Mucosa of gallbladder (tissue), 1 donor: ENCODE results near the gene CDK8. TPM values are rescaled to one million over a fixed set of nuclear protein-coding genes. Genes with fewer than 3 reads are reported as not detected.

ENCODE experiments used
- DNase-seq: peaks from one replicate; pipeline ENCODE4 v3.0.0-alpha.2; 2020; ENCODE audit warnings: low spot score
- total RNA-seq: library from RNA; stranded (reverse); gene quantifications from one replicate; pipeline ENCODE4 v1.2.1, GENCODE V29; 2021
- donor health status: DM: no; HTN: no; CAD: no.

CDK8 gene
- total RNA-seq, 1 donor from 2014 or later: 19.9 TPM

DNA sequence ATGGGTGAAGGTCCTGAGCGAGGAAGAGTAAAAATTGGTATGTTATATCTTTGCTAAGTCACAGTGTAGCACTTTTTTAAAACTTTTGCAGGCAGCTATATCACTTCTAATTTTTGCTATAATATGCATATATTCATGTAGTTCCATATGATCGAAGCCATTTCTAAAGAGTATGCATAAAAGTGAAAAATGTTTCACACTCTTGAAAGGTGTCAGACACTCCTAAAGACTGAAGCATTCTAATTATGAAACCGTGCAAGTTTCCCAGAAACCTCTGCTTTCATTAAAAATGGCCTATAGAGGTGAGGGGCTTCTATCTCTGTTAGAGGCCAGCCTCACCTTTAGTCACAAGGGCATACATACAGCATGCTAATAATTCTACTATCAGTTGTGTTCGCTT is 128.9 kb downstream of the CDK8 start:
- no peak for DNase-seq

DNA sequence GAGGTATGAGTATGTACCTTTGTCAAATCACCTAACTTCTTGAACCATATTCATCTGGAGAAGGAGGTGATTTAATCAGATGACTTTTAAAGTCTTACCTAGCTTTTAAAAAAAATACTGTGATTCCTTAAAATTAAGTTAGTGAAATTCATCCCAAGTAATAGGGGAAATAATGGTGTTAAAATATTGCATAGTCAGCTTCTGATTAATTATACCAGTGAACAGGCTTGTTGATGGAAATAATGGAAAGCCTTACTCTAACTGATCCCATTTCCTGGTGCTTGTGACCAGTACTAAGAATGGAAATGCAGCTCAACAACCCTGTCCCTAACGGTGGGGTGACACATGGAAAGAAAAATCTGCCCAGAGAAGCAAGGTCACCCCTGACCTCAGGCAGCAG is 130.7 kb downstream of the CDK8 start:
- DNase-seq: no peak

DNA sequence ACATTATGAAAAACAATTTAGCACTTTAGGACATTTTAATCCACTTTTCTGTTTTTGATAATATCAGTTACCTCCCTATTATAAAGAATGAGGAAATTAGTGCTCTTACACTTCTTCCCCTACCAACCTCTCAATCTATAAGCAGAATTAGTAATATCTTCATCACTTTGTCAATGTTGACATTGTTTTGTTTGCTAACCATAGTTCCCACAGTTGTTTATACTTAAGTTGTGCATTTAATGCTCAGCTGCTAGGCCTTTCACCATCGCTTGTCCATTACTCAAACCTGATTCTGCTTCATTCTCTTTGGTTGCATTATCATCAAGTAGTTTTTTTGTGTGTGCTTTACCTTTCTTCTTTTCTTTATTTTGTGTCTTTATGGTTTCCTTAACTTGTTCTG is 132.1 kb downstream of the CDK8 start:
- no peak for DNase-seq

DNA sequence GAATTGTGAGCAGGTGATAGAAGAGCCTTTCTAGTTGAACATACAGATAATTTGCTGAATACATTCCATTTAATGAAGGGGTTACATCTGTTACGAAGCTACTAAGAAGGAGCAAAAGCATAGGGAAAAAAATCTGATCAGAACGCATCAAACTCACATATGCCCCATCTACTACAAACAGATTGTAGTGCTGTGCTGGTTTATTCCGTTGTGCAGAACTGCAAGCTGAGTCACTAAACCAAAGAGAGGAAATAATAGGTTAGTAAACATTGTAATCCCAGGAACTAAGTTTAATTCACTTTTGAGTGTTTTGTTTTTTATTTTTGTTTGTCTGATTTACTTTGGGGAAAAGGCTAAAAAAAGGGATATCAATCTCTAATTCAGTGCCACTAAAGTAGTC is 136.3 kb downstream of the CDK8 start:
- no peak for DNase-seq

DNA sequence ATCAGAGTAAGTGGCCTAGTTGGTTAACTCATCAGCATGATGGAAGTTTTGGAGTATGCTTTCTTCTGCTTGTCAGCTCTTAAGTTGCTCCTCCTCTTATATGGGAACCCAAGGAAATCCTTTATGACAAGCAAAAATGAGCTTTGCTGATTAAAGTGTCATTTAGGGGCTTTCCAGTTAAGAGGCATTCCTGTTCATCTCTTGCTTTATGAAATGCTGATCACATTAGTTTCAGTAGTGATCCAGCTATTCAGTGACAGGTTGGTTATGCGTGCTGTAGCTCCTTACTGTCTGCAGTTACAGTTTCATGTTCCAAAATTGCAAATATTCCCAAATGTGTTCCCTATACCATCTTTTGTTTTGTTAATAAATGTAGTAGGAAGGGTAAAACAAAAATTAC is 146.6 kb downstream of the CDK8 start:
- DNase-seq: no peak

DNA sequence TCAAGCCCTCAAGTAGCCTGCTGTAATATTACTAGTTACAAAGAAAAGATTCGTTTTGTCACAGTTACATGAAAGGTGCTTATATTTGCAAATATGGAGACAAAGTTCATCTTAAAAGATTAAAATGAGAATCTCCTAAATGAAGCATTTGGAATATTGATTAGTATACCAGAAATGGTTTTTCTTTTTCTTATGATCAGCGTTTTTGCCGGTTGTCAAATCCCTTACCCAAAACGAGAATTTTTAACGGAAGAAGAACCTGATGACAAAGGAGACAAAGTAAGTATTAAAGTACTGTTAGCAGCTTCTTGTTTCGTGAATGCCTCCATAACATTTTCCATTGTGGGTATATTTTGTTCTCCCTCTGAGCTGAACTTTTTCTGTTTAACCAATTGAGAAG is 147.1 kb downstream of the CDK8 start:
- DNase-seq: no peak

DNA sequence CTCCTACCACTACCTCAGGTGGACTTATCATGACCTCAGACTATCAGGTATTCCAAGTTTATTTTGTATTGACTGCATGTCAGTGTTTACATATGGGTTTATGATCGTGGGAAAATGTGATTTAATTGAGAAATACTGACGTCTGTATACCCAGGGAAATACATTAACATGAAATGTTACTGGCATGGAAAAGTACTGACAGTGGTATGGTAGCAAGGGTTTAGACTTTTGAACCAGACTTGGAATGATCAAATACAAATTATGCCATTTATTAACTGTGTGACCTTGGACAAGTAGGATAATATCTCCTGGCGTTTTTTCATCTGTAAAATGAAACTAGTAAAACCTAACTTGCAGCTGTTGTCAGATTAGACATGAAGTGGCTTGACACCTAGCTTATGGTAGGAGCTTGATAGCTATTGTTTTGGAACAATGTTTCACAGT is 147.7 kb downstream of the CDK8 start:
- no peak for DNase-seq

DNA sequence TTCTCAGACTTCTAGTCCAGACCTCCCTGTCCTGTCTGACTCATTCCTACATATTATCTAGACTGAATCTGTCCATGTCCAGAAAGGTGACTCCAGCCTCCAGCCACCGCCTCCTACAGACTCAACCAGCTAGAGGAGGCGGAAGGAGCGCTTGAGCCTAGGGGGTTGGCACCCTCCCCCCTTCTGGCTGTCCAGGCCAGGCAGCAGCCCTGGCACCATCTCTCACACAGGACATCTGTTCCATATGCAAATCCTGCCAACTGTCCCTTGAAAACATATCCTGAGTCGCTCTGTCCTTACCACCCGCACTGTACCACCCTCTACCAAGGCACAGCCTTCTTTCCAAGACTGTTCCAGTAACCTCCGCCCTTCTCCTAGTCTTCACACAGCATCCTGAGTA is 152.9 kb downstream of the CDK8 start:
- DNase-seq: no peak

DNA sequence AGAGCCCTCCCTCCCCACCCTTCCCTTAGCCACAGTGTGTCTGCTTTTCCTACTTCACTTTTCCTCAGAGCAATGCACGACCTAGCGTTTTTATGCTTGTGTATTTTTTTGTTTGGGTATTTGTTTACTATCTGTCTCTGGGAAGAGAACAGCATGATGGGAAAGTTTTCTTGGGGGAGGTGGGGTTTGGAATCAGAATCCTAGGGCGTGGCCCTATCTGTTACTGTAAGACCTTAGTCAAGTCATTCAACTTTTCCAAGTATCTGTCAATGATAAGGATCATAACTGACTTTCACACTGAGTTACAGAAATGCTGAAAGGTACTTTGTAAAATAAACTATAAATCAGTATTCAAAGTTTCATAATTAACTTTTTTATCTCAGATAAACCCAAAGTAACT is 157.3 kb downstream of the CDK8 start:
- no peak for DNase-seq

DNA sequence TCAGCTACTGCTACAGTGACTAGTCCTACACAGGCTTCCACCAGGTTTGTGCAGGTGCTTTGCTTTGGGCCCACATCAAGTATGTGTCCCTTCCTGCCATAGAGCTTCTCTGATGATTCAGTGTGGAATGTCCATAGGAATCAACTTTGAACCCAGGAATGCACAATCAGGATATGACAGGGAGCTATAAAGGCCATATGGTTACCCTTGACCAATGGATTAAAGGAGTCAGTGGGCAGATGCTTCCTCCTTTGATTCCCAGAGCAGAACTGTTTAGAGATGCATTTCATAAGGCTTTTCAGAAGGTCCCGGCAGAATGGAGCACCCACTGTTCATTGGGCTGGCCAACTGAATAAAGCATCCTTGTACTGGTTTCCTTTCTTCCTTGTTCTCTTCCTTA is 158.3 kb downstream of the CDK8 start:
- no peak for DNase-seq

DNA sequence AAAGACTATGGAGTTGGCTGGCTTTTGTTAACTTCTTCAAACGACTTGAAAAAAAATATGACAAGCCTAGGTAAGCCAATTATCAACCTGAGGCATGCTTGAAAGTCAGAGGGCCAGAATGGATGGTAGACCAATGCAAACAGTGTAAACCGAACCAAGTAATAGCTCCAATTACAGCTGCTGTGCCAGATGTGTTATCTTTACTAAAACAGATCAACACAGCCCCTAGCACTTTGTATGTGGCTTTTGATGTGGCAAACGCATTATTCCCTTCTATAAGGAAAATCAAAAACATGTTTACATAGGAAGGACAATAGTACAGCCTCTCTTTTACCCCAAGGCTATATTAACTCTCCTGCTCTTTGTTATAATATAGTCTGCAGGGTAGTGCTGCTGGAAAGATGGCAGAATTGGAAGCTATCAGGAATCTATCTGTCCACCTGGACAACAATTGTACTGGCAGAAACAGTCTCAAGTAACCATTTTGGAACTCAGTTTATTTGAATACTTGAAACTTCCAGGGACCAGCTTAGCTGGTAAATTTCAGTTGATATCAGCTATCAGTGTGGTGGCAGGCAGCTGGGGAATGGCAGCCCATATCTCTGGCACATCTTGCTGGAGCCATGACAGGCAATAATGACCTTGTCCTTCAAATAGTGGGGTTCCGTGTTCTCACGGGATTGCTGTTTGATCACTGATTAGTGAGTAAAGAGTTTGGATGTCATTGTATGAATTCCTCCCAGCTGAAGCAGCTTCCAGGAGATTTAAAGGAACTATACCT is 159.2 kb downstream of the CDK8 start:
- no peak for DNase-seq

DNA sequence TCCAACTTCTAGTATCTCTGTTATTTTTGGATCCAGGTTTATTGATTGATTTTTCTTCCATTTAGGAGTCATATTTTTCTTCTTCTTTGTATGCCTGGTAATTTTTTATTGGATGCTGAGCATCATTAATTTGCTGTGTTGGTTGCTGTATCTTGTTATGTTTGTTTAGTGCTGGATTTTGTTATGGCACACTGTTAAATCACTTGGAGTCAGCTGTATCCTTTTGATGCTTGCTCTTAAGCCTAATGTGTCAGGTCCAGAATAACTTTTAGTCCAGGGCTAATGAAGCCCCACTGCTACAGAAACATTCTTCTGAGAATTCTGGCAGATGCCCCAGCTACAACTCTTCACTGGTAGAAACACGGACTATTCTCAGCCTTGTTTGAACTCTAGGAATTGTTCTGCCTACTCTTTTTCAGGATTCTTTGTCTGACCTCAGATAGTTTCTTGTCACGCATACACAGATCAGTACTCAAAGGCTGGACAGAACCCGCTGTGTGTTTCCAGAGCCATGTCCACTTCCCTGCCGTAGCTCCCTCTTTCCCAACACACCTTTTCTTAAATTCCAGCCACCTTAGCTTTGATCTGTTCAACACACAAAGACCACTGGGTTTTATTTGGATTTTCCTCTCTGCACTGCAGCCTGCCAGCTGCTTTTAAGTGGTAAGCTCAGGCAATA is 166.5 kb downstream of the CDK8 start:
- no peak for DNase-seq

DNA sequence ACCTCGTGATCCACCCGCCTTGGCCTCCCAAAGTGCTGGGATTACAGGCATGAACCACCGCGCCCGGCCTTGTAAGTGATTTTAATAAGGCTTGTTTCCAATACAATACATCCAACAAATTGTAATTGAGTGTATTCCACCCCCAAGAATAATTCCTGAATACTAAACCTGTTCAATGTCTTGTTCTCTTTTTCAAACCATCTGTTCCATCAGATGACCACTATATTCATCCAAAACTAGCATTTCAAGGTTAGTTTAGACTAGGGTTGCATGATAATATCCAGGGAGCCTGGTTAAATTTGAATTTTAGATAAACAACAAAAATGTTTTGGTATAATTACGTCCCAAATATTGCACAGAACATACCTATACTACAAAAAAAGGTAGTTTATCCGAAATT is 168.1 kb downstream of the CDK8 start:
- no peak for DNase-seq

DNA sequence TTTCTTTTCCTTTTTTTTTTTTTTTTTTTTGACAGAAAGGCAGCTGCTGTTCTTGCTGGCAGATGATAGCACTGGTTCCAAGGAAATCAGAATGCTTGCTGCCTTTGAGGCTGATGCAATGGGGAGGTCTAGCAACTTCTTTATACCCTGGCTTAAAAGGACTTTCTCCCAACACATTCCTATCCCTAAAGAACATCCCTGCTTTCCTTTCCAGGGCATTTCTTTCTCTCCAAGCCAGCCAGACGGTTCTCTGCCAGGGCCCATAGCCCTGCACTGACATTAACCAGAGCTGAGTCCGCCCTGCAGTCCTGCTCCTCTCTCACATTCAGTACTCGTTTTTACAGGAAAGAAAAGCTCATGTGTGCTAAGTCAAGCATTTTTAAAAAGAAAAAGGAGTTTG is 169.7 kb downstream of the CDK8 start:
- peak; percentile 66 for DNase-seq

DNA sequence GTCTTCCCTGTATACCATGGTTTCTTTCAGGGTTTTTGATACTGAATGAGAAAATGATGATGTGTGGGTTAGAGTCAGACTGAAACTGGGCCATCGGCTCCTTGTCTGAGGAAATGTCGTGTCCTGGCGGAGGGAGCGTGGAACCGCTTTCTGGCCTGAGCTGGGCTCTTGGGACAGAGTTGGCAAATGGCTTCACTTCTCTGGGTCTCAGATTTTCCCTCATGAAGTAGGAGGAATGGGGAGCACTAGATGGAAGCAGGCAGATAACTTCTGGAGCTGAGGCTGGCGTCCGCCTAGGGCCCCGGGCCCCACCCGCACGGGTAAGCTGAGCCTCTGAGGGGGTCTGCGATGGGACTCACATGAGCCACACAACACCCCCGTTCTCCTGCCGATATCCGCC is 170.3 kb downstream of the CDK8 start:
- no peak for DNase-seq

DNA sequence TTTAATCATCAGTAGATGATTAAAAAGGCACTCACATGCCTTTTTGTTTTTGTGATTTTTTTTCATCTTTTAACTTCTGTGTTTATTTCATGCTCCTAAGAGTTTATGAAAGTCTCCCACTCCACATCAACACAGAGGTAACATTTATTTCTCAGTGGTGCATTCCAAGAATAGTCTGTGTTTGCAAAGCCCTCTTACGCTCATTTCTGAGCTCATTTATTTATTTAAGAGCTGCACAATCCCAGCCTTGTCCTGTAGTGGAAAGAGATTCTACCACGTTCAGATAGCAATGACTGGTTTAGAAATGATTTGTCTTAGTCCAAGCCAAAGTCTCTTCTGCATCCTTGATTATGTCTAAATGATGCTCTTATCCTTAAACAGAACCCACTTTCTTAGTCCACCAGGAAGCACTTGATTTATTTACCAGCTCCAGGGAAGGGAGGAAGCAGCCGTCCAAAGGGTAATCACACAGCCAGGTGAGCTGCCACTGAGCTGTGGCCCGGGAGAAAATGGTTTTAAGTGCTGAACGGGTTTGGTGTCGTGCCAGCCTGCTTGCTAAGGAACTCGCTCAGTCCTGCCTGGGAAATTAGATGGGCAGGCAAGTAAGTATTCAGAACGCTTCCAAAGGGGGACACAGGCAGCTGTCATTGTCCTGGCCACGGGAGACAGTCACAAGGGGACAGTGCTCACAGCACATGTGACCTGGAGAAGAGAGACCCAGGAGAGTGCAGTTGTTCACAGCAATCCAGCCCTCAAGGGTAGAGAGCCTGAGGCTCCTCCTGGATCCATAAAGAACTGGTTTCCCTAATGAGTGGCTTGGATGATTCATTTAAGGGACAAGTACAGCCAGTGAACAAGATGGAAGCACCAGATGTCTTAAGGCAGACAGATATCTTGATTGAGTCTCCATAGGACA is 171.8 kb downstream of the CDK8 start:
- no peak for DNase-seq

DNA sequence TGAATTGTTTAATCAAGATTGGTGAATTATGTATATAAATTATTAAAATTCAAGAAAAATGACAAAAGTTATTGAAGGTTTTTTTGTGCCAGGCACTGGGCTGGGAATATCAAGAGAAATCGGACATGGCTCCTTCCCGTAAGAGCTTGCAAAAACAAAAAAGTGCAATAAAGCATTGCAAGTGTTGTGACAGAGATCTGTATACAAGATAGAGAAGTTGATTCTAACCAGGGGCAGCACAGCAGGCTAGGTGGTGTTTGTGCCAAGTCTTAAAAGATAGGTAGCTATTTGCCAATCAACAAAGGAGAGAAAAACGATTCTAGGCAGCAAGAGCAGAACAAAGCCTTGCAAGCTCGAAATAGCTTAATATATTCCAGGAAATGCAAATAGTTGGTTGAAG is 179.8 kb downstream of the CDK8 start:
- DNase-seq: no peak

DNA sequence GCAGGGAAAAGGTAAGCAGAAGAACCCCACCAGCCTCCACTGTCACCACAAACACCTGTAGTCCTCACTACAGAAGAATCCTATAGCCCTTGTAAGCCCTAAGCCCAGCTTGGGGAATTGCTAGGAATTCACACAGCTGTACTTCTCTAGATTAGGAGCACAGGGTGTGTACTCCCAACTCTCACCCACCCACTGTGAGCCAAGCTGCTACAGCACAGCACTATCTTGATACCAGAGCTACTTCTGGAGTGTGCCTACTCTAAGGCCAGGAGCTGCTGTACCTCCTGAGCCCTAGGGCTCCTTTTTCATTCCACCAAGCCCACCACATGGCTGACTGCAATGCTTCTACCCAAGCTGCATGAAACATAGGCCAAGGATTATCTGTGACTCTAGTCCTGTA is 181.2 kb downstream of the CDK8 start:
- DNase-seq: no peak

DNA sequence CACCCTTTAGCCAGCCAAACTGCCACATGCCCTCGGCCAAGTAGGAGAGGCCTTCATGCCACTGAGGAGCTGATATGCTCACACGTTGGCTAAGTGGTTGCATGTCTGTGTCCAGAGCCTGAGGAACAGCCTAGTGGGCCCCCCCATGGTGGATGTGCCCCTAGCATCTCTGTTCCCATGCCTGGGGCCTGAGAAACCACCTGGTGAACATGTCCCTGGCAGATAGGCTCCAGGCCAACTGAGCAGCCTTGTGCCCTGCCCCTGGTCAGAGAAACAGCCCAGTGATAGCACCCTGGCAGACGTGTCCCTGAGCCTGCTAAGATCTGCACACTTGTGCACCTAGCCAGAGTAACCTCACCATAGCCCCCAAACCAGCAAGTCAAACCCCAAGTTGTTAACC is 181.7 kb downstream of the CDK8 start:
- DNase-seq: no peak

DNA sequence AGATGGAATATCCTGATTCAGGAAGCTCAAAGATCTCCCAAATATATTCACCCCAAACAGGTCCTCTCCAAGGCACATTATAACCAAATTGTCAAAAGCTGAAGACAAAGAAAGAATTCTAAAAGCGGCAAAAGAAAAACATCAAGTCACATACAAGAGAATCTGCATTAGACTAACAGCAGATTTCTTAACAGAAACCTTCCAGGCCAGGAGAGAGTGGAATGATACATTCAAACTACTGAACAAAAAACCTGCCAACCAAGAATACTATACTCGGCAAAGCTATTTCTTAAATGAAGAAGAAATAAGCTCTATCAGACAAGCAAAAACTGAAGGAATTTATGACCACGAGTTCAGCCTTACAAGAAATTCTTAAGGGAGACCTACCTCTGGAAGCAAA is 183.0 kb downstream of the CDK8 start:
- no peak for DNase-seq

DNA sequence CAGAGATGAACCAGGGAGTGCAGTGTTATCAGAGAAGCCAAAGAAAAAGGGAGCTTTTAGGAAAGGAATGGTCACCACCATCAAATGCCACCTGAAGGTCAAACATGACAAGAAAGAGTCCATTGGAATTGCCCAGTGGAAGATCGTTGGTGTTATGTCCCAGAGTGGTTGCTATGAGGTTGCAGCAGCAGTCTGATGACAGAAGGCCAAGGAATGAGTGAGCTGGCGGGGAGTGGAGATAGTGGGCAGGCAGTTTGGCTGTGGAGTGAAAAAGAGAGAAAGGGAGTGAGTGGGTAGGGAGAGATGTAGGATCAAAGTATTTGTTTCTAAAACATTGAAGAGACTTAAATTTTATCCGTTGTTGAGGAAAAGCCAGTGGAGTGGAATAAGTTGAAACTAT is 186.2 kb downstream of the CDK8 start:
- no peak for DNase-seq

DNA sequence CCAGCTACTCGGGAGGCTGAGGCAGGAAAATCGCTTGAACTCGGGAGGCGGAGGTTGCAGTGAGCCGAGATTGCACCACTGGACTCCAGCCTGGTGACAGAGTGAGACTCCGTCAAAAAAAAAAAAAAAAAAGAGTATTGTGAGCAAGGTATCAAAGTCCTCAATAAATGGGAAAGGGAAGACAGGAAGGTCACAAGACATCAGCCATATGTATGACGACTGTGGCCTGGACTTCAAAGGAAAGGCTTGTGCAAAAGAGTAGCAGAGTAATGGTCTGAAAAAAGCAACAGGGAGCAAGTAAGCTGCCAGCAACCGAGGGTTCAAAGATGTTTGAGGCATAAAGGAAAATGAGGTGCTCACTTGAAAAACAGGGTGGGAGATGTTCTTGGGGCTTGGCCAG is 187.5 kb downstream of the CDK8 start:
- DNase-seq: no peak

DNA sequence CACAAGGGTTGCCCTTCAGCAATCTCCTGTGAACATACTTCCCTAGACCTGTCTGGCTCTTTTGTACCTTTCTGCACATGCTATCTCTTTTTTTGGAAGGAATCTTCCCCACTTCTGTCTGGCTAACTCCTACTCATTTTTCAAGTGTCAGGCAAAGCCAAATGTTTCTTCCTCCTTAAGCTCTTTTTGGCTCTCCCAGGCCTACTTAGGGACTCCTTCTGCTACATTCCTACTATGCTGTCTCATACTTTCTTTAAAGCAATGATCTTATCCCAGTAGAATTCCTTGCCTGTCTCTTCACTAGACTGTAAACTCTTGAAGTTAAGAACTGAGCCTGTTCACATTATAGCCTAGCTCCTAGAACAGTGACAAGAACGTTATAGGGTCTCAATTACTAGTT is 188.6 kb downstream of the CDK8 start:
- DNase-seq: no peak
